Iris pigment epithelial cell (primary cell): Measurements from ENCODE around the gene PNPLA2.
A peak's percentile ranks its signal among the peaks of the same experiment; 100 is the strongest.

Experiments
- DNase-seq: peaks from one replicate; pipeline ENCODE4 v3.0.0-alpha.2; 2011; ENCODE audit warnings: low read depth

Gene PNPLA2

GRCh38 chr11:798093-798713 is 20.5 kb upstream of the PNPLA2 start, which contains the start of gene SLC25A22:
SLC25A22 (minus strand) TSS chr11:798281; CDS start chr11:795006, 3,275 bp downstream.
- peak; percentile 78 for DNase-seq

- DNase-seq, result no peak
Measured at GRCh38 chr11:799641-800316, 18.9 kb upstream of the PNPLA2 start.

GRCh38 chr11:800473-800872 is 18.2 kb upstream of the PNPLA2 start:
- no peak for DNase-seq

GRCh38 chr11:801097-801780 is 17.5 kb upstream of the PNPLA2 start:
- no peak for DNase-seq

GRCh38 chr11:802018-802617 is 16.6 kb upstream of the PNPLA2 start:
- DNase-seq, result no peak

GRCh38 chr11:802693-803466 is 15.8 kb upstream of the PNPLA2 start:
- DNase-seq, result no peak

- DNase-seq, result no peak
Measured at GRCh38 chr11:803467-803742, 15.3 kb upstream of the PNPLA2 start.

GRCh38 chr11:803770-804598 is 14.7 kb upstream of the PNPLA2 start:
- DNase-seq, result no peak

- DNase-seq, result no peak
Measured at GRCh38 chr11:804599-804964, 14.1 kb upstream of the PNPLA2 start.

- no peak for DNase-seq
Measured at GRCh38 chr11:808427-809286, 10.1 kb upstream of the PNPLA2 start.

- DNase-seq, result peak; percentile 97
Measured at GRCh38 chr11:809287-810039, 9.3 kb upstream of the PNPLA2 start, which contains the start of gene RPLP2. RPLP2 (plus strand) TSS chr11:809967; CDS start chr11:810235, 268 bp downstream.

GRCh38 chr11:810040-810567 is 8.6 kb upstream of the PNPLA2 start:
- no peak for DNase-seq

GRCh38 chr11:811446-812245 is 7.1 kb upstream of the PNPLA2 start:
- DNase-seq, result no peak

- no peak for DNase-seq
Measured at GRCh38 chr11:812390-812789, 6.3 kb upstream of the PNPLA2 start.

- DNase-seq, result no peak
Measured at GRCh38 chr11:813072-813455, 5.7 kb upstream of the PNPLA2 start.

GRCh38 chr11:813456-814096 is 5.1 kb upstream of the PNPLA2 start:
- DNase-seq, result no peak

GRCh38 chr11:815675-816432 is 2.9 kb upstream of the PNPLA2 start:
- no peak for DNase-seq
